Endodermal cell (in vitro differentiated cells): ENCODE measurements around the gene THSD4. TPM values are rescaled to one million over a fixed set of nuclear protein-coding genes. Genes with fewer than 3 reads are reported as not detected.

ENCODE experiments used
- DNase-seq: peaks from one replicate; pipeline ENCODE4 v3.0.0-alpha.2; 2017
- H3K27ac ChIP-seq: 2 replicates; pipeline ENCODE4 v1.5.1; 2013; ENCODE audit warnings: mild to moderate bottlenecking, low read depth, low read length, moderate library complexity
- H3K27me3 ChIP-seq: 2 replicates; pipeline ENCODE4 v1.6.1; 2013; ENCODE audit warnings: mild to moderate bottlenecking, low read length, moderate library complexity; ENCODE audit not compliant: insufficient read depth, control insufficient read depth, poor library complexity, severe bottlenecking
- H3K36me3 ChIP-seq: 2 replicates; pipeline ENCODE4 v1.7.0; 2013; ENCODE audit warnings: mild to moderate bottlenecking, low read length, moderate library complexity; ENCODE audit not compliant: control insufficient read depth, insufficient read depth
- H3K4me1 ChIP-seq: one replicate; pipeline ENCODE4 v1.7.0; 2013; ENCODE audit warnings: low read length; ENCODE audit not compliant: control insufficient read depth, insufficient read depth
- H3K4me3 ChIP-seq: 2 replicates; pipeline ENCODE4 v1.5.1; 2013; ENCODE audit warnings: mild to moderate bottlenecking, low read length, moderate library complexity
- H3K9ac ChIP-seq: 2 replicates; pipeline ENCODE4 v1.6.1; 2013; ENCODE audit warnings: mild to moderate bottlenecking, low read length, moderate library complexity; ENCODE audit not compliant: poor library complexity, severe bottlenecking; ENCODE audit errors: extremely low read depth
- H3K9me3 ChIP-seq: 2 replicates; pipeline ENCODE4 v1.6.1; 2013; ENCODE audit warnings: mild to moderate bottlenecking, low read length, moderate library complexity; ENCODE audit not compliant: control insufficient read depth
- H3K27ac Mint-ChIP-seq: 2 replicates; pipeline ENCODE4 v1.8.0; 2020; ENCODE audit warnings: mixed read lengths
- H3K27me3 Mint-ChIP-seq: 2 replicates; pipeline ENCODE4 v1.8.0; 2021; ENCODE audit warnings: mild to moderate bottlenecking, mixed read lengths; ENCODE audit not compliant: insufficient read depth
- H3K36me3 Mint-ChIP-seq: 2 replicates; pipeline ENCODE4 v1.8.0; 2020; ENCODE audit warnings: low read depth, mixed read lengths
- H3K4me1 Mint-ChIP-seq: 2 replicates; pipeline ENCODE4 v1.8.0; 2020; ENCODE audit warnings: mixed read lengths
- H3K4me3 Mint-ChIP-seq: 2 replicates; pipeline ENCODE4 v1.8.0; 2020; ENCODE audit warnings: mild to moderate bottlenecking, moderate library complexity, mixed read lengths
- H3K9me3 Mint-ChIP-seq: 2 replicates; pipeline ENCODE4 v1.8.0; 2020; ENCODE audit warnings: mild to moderate bottlenecking, mixed read lengths
- WGBS, 2 experiments: methylation state at CpG; one replicate each; pipeline versions ENCODE4 v1.1.5 to v1.1.7; 2013; ENCODE audit warnings: missing lambda C conversion rate in 2 of 2, mixed read lengths in 1 of 2; ENCODE audit not compliant: insufficient coverage in 1 of 2, insufficient read length in 1 of 2; 5-methylcytosine and 5-hydroxymethylcytosine counted together
- total RNA-seq, 2 donors: library from RNA; stranded (reverse); fragmentation: NEBNext Ultra II Directional in 1 of 2; extraction: Animal tissue kit (Norgen Biotek cat#: 25700) in 1 of 2; gene quantifications; 2 replicates in 1 of 2; 3 replicates in 1 of 2; pipeline ENCODE4 v1.2.1, GENCODE V29; 2021
- TF ChIP-seq, protein P1 (sequence below): fragments of 200-600 bp; sonication (generic); conservative IDR thresholded peaks from 2 replicates; pipeline ENCODE4 v1.5.0; 2021; ENCODE audit warnings: antibody characterized with exemption, mild to moderate bottlenecking

Gene THSD4
- total RNA-seq, 2 donors from 2014 or later = 4.6 to 5.4 TPM

DNA sequence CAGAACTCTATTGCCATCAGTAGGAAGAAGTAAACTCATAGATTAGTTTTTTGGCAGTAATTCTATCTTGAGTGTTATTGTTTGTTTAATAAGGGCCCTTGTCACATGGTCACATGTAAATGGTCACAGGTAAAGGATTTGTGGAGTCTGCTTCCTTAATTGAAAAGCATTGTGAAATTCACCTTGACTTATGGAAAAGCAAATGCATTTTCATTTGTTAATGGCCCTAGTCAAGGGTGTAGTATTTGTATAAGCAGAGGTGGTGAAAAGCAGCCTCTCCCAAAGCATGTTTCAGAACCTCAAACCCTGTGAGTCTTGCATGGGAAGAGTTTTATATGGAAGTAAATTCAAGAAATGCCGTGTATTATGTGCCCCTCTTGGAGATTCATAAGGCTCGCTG, 497.6 kb downstream of the THSD4 start:
- Mint-ChIP-seq H3K4me3 (no peak overlapping the region), H3K36me3 (no peaks in the 10 kb centered on the region), H3K4me1 (peaks cover 37% of the 10 kb centered on the region), H3K9me3 (no peaks in the 10 kb centered on the region), H3K27me3 (no peaks in the 10 kb centered on the region), H3K27ac (no peak overlapping the region)
- H3K9me3 ChIP-seq = no peaks in the 10 kb centered on the region
- 91 to 100% methylated on average over 2 of the region's 2 CpGs for WGBS, 2 experiments
- no peak overlapping the region for H3K27ac ChIP-seq
- DNase-seq = no peak
- H3K27me3 ChIP-seq = no peaks in the 10 kb centered on the region
- H3K4me3 ChIP-seq = no peak overlapping the region
- H3K4me1 ChIP-seq = no peaks in the 10 kb centered on the region
- TF ChIP-seq, protein P1, sequence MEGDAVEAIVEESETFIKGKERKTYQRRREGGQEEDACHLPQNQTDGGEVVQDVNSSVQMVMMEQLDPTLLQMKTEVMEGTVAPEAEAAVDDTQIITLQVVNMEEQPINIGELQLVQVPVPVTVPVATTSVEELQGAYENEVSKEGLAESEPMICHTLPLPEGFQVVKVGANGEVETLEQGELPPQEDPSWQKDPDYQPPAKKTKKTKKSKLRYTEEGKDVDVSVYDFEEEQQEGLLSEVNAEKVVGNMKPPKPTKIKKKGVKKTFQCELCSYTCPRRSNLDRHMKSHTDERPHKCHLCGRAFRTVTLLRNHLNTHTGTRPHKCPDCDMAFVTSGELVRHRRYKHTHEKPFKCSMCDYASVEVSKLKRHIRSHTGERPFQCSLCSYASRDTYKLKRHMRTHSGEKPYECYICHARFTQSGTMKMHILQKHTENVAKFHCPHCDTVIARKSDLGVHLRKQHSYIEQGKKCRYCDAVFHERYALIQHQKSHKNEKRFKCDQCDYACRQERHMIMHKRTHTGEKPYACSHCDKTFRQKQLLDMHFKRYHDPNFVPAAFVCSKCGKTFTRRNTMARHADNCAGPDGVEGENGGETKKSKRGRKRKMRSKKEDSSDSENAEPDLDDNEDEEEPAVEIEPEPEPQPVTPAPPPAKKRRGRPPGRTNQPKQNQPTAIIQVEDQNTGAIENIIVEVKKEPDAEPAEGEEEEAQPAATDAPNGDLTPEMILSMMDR = no peak
- H3K36me3 ChIP-seq = no peaks in the 10 kb centered on the region
- H3K9ac ChIP-seq = no peak overlapping the region

DNA sequence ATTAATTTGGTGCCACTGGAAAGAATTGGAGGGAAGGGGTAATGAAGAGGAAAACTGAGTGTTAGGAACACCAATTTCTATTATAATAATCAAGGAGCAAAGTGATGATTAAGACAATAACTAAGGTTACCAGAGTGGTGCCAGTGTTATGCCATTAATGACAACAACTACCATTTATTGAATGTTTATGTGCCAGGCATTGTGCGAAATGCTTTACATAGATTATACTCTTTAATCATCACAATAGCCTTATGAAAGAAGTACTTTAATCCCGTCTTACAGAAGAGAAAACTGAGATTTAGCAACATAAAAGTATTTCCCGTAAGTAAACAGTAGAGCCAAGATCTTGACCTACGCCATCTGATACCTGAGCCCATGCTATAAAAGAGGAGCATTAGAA, 507.8 kb downstream of the THSD4 start:
- Mint-ChIP-seq H3K27ac (no peak overlapping the region), H3K4me1 (peaks cover 6% of the 10 kb centered on the region), H3K9me3 (no peaks in the 10 kb centered on the region), H3K27me3 (no peaks in the 10 kb centered on the region), H3K4me3 (no peak overlapping the region), H3K36me3 (no peaks in the 10 kb centered on the region)
- Histone ChIP-seq H3K4me3 (no peak overlapping the region), H3K27ac (no peak overlapping the region), H3K27me3 (no peaks in the 10 kb centered on the region), H3K9ac (no peak overlapping the region), H3K9me3 (no peaks in the 10 kb centered on the region), H3K4me1 (no peaks in the 10 kb centered on the region), H3K36me3 (no peaks in the 10 kb centered on the region)
- WGBS, 2 experiments = 95% methylated on average over 3 to 4 of the region's 4 CpGs
- no peak for DNase-seq
- TF ChIP-seq, protein P1 = no peak

- Histone ChIP-seq H3K9me3 (no peaks in the 10 kb centered on the region), H3K27me3 (no peaks in the 10 kb centered on the region), H3K9ac (no peak overlapping the region), H3K36me3 (no peaks in the 10 kb centered on the region), H3K27ac (no peak overlapping the region), H3K4me3 (no peak overlapping the region), H3K4me1 (peaks cover 10% of the 10 kb centered on the region)
- TF ChIP-seq, protein P1 = no peak
- Mint-ChIP-seq H3K4me1 (peaks cover 30% of the 10 kb centered on the region), H3K27me3 (no peaks in the 10 kb centered on the region), H3K4me3 (no peak overlapping the region), H3K27ac (no peak overlapping the region), H3K36me3 (no peaks in the 10 kb centered on the region), H3K9me3 (no peaks in the 10 kb centered on the region)
- no peak for DNase-seq
- WGBS, 2 experiments = 83 to 91% methylated on average over 4 of the region's 4 CpGs
Observed at GRCh38 chr15:71626596-71627088, 511.4 kb downstream of the THSD4 start.
